ES-I3 (cell line): ENCODE data around the gene GAB2.

Experiments used
- H3K36me3 ChIP-seq: 2 replicates; pipeline ENCODE4 v1.6.1; 2013; ENCODE audit warnings: mild to moderate bottlenecking, low read length, control low read depth, moderate library complexity; ENCODE audit not compliant: insufficient read depth
- H3K4me1 ChIP-seq: 2 replicates; pipeline ENCODE4 v1.6.1; 2013; ENCODE audit warnings: mild to moderate bottlenecking, control low read depth, low read length; ENCODE audit not compliant: insufficient read depth
- H3K9ac ChIP-seq: 2 replicates; pipeline ENCODE4 v1.6.1; 2013; ENCODE audit warnings: low read depth, mild to moderate bottlenecking, low read length, moderate library complexity
- H3K9me3 ChIP-seq: 2 replicates; pipeline ENCODE4 v1.6.1; 2013; ENCODE audit warnings: mild to moderate bottlenecking, low read length, moderate library complexity; ENCODE audit not compliant: control insufficient read depth, insufficient read depth

Gene GAB2

DNA sequence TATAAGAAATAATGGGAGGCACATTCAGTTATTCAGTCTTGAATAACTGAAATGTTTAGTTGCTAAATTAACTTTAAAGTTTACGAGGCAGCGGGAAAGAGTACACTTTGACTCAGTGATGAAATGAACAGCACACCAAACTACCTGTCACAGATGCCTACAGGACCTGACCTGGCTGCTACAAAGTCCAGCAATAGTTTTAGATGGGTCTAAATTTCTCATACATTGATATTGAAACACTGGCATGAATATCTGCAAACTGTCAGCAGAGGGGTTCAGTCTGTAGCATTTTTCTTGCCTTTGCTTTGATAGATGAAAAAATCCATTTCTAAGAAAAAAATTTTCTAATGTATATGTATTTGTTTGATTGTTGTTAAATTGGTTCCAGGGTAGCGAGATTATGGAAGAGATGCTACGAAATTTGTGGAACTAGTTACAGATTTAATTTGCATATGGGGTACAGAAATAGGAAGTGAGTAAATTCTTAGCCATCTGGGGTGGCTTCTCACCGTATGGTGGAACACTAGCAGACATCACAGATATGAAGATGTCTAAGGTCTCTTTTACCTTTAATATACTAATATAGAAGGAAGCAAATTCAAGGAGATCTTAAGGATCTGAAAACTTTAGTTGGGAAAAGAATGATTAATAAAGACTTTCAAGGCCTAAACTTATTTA, 20.8 kb upstream of the GAB2 start:
- H3K9me3 ChIP-seq, result no peaks in the 10 kb centered on the region
- no peaks in the 10 kb centered on the region for H3K36me3 ChIP-seq

DNA sequence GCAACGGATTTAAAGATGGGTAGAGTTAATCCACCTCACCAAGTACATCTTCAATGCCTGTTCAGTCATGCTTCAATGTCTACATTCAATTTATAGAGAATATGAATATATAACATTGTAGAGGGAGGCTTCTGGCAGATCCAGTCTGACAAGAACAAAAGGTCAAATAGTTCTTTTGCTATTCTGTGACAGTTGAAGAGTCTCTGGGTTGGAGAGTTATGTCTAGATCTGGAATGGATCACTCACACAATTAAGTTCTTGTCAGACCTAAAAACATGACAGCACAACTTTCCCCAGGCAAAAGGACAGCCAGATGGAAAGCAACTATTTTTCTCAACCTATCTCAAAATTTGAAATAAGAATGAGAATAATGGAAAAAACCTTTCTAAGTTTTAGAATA, 15.3 kb upstream of the GAB2 start:
- Histone ChIP-seq H3K9me3 (no peaks in the 10 kb centered on the region), H3K36me3 (0 out of 2 replicates have a peak, but pooled peaks cover 2% of the 10 kb centered on the region), H3K9ac (no peak overlapping the region), H3K4me1 (no peaks in the 10 kb centered on the region; the same call in none of the 2 replicates)

More for the DNA sequence above, 20.8 kb upstream of the GAB2 start:
- Histone ChIP-seq H3K9ac (no peak overlapping the region), H3K4me1 (no peaks in the 10 kb centered on the region)

DNA sequence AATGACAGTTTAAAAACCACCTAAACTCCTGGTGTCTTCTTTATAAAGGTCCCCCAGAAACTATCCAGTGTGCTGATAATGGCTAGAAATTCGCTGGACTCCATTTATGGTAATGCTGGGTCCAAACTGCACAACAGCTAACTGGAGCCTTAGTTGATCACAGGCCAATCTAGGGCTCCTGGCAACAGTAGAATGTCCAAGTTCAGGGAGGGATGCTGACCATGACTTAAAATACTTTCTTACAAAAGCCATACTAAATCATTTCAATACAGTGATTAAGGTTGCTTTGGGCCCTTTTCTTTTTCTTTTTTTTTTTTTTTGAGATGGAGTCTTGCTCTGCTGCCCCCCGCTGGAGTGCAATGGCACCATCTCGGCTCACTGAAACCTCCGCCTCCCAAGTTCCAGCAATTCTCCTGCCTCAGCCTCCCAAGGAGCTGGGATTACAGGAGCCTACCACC, 14.5 kb upstream of the GAB2 start:
- Histone ChIP-seq H3K36me3 (0 out of 2 replicates have a peak, but pooled peaks cover 2% of the 10 kb centered on the region), H3K9ac (no peak overlapping the region), H3K9me3 (no peaks in the 10 kb centered on the region), H3K4me1 (no peaks in the 10 kb centered on the region; the same call in none of the 2 replicates)

DNA sequence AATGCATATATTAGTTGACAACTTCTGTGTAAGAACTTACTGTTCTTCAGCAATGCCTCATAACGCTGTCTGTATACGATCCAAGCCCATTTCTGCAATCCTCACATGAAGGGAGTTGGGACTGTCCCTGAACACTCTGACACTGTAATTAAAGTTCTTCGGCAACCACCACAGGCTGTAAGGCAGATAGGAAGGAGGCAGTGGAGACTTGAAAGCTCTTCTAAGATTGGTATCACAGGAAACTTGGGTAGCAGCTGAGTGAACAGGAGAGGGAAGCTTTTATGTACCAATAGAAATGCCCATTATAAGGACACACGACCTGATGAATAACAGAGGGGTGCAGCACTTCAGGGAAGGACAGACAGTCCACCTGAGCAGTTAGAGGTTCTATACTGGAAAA, 12.0 kb upstream of the GAB2 start:
- H3K9ac ChIP-seq, result no peak overlapping the region
- H3K9me3 ChIP-seq, result no peaks in the 10 kb centered on the region
- peaks cover 9% of the 10 kb centered on the region for H3K4me1 ChIP-seq
- 0 out of 2 replicates have a peak, but pooled peaks cover 2% of the 10 kb centered on the region for H3K36me3 ChIP-seq

DNA sequence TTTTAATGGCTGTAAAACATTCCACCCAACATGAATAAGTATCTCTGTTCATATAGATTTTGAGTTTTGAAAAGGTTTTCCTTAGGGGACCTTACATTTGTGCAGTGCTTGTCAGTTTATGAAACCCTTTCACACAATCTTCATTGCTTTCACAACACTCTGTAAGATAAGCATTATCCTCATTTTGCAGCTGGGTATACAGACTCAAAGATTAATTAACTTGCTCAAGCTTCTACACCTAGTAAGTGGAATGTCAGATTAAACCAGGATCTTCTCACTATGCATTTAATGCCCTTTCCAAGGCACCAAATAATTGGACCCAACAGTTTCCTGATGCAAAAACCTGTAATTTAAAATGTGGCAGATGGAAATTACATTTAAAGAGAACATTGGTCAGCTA, 11.6 kb upstream of the GAB2 start:
- no peak overlapping the region for H3K9ac ChIP-seq
- H3K36me3 ChIP-seq, result 0 out of 2 replicates have a peak, but pooled peaks cover 2% of the 10 kb centered on the region
- no peaks in the 10 kb centered on the region for H3K9me3 ChIP-seq
- H3K4me1 ChIP-seq, result peaks cover 13% of the 10 kb centered on the region

DNA sequence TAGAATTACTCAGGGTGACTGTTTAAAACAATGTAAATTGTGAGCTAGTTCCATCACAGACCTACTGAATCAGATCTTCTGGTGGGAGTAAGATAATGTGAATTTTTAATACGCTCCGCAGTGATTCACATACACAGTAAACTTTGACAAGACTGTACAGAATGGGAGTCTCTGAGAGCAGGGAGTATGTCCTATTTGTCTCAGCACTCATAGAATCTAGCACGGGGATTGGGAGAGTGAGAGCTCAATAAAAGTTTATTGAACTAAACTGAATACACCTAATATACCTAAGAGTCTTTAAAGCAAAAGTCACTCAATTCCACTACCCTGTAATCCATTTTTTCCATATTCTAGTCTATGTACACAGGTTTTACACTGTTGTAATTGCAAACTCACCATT, 11.2 kb upstream of the GAB2 start:
- H3K9ac ChIP-seq, result no peak overlapping the region
- 0 out of 2 replicates have a peak, but pooled peaks cover 2% of the 10 kb centered on the region for H3K36me3 ChIP-seq
- no peaks in the 10 kb centered on the region for H3K9me3 ChIP-seq
- H3K4me1 ChIP-seq, result peaks cover 13% of the 10 kb centered on the region

DNA sequence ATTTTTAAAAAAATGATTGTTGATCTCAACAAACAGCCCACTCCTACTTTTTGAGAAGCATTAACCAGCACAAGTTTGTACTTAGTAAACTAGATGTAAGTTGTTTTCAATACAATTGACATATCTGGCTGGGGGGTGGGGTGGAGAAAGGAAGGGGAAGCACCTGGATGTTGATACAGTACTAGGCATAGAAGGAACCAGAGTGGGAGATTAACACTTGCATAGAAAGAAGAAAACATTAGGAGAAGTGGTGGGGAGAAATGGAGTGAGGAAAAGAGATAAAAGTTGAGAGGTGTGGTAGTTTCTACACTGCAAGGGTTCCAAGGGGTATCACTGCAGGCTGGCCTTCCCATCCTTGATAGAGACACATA, 10.6 kb upstream of the GAB2 start:
- Histone ChIP-seq H3K9me3 (no peaks in the 10 kb centered on the region), H3K36me3 (0 out of 2 replicates have a peak, but pooled peaks cover 2% of the 10 kb centered on the region), H3K9ac (no peak overlapping the region), H3K4me1 (peaks cover 13% of the 10 kb centered on the region)

DNA sequence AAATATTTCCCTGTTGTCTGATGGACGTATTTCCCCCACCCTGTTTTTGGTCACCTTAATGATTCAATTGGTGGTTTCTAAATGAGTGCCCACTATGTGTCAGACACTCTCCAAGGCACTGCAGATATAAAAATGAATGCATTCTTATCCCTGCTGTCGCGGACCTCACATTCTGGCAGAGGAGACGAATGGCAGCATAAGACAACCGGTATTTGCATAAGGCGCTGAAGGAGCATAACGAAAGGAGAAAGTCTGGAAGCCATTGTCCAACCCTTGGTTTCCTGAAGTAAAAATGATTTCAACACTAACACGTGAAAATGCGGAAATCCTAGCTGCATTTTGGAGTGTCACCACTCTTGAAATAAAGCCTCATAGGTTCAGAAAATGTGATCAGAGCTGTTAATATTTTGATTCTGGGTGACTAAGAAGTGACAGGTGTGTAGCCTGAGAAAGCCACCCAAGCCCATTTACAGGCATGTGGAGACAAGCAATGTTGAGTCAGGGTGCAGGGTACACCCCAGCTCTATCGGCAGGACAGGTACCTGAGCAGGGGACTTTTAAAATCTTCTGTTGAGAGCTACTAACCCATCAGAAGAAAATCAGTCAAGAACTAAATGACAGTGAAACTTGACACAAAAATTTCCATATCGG, 10.1 kb upstream of the GAB2 start:
- Histone ChIP-seq H3K4me1 (peaks cover 13% of the 10 kb centered on the region), H3K9me3 (no peaks in the 10 kb centered on the region)

DNA sequence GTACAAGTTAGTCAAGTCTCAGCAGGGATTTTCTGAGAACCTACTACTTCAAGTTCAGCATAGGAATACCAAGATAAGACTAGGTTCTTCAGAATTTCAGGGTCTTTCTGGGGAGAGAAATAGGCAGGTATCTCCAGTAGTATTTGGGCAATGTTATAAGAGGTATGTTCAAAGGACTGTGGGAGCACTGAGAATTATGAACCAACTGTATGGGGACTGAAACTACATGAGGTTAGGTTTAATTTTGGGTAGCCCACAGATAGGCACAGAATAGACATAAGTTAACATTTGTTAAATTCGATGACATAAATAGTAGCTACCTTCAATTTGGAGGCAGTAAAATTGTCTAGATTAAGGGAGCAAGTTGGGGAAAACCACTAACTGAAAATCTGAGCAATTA, 9.2 kb upstream of the GAB2 start:
- 0 out of 2 replicates have a peak, but pooled peaks cover 2% of the 10 kb centered on the region for H3K36me3 ChIP-seq
- H3K9ac ChIP-seq, result no peak overlapping the region
- H3K4me1 ChIP-seq, result peaks cover 13% of the 10 kb centered on the region
- H3K9me3 ChIP-seq, result no peaks in the 10 kb centered on the region

More for the DNA sequence above, 10.1 kb upstream of the GAB2 start:
- Histone ChIP-seq H3K9ac (no peak overlapping the region), H3K36me3 (0 out of 2 replicates have a peak, but pooled peaks cover 2% of the 10 kb centered on the region)

DNA sequence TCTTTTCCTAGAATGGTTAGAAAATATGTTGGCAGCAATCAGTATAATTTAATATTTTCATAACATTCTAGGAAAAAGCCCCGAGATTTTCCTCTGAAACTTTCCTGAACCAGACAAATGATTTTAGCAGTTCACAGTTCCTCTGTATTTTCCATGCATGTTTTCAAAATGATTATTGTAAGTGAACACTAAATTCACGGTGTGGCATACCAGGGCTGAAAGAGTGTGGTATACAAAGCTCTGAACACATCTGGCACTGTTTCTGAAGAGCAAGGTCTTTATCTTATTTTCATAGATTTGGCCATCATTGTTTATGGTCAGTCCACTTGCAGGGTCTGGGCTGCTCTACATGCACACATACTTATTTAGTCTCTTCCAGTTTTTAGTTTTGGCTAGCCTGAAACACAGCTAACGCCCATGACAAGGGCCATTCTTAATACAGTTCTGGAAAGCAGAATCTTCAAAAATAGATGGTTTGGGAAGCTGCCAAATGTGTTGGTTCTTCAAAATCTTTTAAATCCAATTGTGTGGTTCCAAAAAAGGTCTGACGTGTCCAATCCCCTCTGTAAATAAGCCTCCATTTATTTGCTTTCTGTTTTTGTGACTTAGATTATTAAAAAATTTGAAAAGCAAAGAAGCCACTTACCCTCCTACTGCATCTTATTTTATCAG, 7.9 kb upstream of the GAB2 start:
- 0 out of 2 replicates have a peak, but pooled peaks cover 2% of the 10 kb centered on the region for H3K36me3 ChIP-seq
- H3K9me3 ChIP-seq, result no peaks in the 10 kb centered on the region
- H3K9ac ChIP-seq, result no peak overlapping the region
- H3K4me1 ChIP-seq, result peaks cover 13% of the 10 kb centered on the region

DNA sequence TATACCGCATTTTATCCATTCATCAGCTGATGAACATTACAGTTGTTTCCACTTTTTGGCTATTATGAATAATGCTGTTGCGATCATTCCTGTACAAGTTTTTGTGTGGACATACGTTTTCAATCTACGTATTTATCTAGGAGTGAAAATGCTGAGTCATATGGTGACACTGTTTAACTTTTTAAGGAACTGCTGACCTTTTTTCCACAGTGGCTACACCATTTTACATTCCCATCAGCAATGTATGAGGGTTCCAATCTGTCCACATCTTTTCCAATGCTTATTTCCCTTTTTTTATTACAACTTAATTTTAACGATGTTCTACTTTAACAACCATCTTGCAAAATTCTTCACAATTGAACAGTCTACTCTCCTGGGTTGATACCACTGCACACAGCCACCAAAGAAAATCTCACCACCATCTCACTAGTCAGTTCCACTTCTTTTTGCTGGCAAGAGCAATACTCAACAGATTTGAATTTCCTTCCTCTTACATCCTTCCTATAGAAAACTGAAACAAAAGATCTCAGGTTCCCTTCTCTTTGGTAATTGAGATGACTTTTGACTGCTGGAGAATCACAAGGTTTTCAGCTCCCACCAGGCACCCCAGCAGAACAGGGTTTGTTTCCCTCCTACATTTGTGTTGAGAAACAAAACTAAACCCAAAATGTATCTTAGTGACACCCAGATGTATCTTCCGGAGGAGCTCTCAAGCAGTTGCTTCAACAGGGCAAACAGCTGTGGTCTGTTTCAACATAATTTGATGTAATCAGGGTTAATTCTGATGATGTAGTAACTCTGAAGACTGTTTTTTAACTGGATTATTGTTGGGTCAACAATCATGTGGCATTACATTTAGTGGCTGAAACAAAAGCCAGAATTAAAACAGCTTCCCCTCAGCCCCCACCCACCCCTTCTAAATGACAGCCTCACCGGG, 7.0 kb upstream of the GAB2 start:
- Histone ChIP-seq H3K36me3 (no peaks in the 10 kb centered on the region), H3K9ac (no peak overlapping the region), H3K9me3 (no peaks in the 10 kb centered on the region), H3K4me1 (peaks cover 13% of the 10 kb centered on the region)

DNA sequence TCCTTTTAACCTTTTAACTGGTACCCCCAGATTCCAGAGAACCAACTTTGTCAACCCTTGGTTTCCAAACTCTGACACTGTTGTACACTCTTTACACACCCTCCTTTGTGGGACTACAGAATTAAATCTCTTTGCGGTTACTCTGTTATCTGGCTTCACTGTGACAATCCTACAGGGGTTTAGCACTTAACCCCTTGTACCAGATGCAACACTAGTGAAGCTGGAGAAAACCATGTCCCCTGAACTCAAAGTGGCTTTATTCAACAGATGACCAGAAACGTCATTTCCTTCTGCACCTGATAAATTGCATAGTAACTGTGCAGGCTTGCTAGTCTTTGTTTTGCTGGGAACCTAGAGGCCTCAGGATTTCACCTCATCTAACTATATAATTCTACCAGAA, 5.6 kb upstream of the GAB2 start:
- Histone ChIP-seq H3K4me1 (peaks cover 17% of the 10 kb centered on the region), H3K36me3 (no peaks in the 10 kb centered on the region), H3K9me3 (no peaks in the 10 kb centered on the region), H3K9ac (no peak overlapping the region)

DNA sequence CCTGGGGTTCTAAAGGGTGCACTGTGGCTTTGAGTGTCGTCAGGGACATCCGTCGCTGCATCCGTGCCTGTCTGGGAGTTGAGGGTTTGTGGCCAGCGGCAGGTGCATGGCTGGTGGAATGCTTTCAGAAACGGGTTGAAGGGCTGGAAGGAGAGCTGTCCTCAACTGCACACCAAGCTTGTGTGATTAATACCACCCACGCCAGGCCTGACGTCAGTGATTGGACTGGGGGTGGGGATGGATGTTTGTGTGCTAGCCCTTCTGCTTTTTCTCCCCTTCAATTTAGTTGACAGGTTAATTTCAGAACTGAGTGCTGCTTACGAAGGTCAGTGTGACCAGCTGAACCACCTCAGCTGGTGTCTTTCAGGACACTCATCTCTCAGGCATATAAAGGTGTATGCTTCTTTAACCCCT, 3.2 kb upstream of the GAB2 start:
- no peak overlapping the region for H3K9ac ChIP-seq
- H3K36me3 ChIP-seq, result no peaks in the 10 kb centered on the region
- H3K9me3 ChIP-seq, result no peaks in the 10 kb centered on the region
- H3K4me1 ChIP-seq, result peaks cover 17% of the 10 kb centered on the region
